GOT3 (cell line): ENCODE results near the gene XPNPEP2.

Source experiments
- DNase-seq: peaks from one replicate; lab custom pipeline; 2025; ENCODE audit warnings: mixed read lengths; lab: John Stamatoyannopoulos, UW

The XPNPEP2 gene

DNA sequence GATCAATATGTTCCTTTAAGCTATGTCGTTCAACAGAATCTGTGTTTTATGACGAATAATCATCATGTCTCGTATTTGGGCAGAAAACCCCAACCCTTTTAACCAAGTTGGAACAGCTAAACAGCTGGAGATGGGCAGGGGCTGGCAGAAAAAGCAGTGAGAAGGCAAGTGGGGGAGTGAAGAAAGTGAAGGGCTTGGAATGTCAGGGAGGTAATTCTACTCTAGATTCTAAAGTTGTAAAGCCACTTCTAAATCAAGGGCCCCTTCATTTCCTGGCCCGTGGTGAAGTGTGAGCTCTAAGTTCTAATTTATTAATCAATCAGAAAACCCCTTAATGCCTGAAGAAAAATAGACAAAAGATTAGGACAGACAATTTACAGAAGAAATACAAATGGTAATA, 61.4 kb downstream of the XPNPEP2 start:
- DNase-seq: no peak

DNA sequence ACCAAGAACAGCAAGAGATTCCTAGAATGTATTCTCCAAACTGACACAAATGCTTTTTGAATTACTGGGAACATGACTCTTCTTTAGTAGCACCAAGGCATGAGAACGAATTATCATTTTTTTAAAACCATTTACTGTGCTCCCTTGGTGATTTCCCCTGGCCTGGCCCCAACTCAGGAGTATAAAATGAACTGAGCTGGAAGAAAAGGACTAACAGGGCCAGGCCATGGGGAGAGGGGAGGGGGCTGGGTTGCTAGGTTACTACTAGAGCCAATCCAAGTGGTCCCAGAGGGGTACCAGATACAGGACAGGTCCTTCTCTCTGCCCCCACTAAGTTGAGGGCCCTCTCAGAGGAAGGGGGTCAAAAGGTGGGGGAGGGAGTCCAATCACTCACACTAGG, 64.1 kb downstream of the XPNPEP2 start:
- DNase-seq: no peak

DNA sequence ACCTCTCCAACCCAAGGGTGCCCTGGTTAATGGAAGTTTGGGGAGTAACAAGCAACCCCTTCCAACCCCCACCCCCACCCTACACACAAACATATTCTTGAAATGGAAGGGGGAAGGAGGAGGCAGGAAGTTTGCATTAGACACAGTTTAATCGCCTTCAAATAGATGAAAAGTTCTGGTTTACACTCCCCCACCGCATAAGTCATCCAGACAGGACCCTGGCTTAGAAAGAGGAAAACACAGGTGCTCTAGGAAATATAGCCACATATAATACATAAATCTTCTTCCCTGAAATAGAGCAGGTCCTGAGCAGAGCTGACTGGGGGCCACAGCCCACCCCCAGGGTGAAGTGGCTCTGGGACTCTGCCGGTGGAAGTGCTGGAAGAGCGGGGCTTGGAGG, 66.0 kb downstream of the XPNPEP2 start:
- no peak for DNase-seq

DNA sequence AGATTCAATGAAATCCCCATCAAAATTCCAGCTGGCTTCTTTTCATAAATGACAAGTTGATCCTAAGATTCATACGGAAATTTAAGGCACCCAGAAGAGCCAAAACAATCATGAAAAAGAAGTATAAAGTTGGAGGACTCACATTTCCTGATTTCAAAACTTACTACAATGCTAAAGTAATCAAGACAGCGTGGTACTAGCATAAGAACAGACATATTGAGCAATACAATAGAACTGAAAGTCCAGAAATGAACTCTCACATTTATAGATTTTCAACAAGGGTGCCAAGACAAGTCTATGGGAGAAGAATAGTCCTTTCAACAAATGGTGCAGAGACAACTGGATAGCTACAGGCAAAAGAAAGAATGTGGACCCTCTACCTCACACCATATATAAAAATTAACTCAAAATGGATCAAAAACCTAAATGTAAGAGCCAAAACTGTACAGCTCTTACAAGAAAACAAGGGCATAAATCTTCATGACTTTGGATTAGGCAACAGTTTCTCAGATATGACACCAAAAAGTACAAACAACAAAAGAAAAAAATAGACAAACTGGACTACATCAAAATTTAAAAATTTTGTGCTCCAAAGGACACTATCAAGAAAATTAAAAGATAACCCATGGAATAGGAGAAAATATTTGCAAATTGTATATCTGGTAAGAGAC, 69.5 kb downstream of the XPNPEP2 start:
- no peak for DNase-seq

GRCh38 chrX:129808829-129809796, 70.3 kb downstream of the XPNPEP2 start:
- DNase-seq: no peak

DNA sequence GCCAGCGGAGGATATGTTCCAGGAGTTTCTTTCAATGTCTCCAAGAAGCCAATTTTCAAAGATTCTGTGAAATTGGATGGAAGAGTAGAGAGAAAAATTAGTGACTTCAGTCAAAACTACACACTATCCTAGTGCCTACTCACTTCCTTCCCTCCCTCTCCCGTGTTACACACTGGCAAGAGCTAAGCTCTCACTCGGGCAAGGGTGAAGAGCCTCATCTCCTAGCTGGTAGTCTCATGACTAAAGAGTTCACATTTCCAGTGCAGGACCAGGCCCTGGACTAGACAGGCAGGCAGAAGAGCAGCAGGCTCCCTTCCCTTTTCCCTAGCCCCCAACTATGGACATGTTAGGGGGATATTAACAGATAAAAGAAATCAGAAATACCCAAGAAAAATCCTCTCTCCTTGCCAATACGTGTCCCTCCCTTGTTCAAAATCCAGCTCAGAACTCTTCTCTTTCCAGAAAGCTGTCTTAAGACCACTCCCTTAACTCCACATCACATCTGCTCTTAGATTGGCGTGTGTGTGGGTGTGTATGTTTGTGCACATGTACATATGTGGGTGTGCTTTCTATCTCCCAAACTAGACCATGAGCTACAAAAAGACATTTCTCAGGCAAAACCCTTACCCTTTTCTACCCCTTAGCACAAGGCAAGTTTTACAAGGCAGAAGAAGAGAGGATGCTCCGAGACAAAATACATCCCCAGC, 75.0 kb downstream of the XPNPEP2 start:
- no peak for DNase-seq

- no peak for DNase-seq
Observed at GRCh38 chrX:129818123-129818522, 79.3 kb downstream of the XPNPEP2 start.
